Motor neuron (in vitro differentiated cells): ENCODE measurements around the gene F8A2. TPM values are rescaled to one million over a fixed set of nuclear protein-coding genes. Genes with fewer than 3 reads are reported as not detected.

Source experiments
- ATAC-seq, 8 experiments: fragments of 200-7000 bp; cut with Tn5 transposase; replicated peaks in 6 of 8; 2 replicates each; pipeline ENCODE4 v1.8.0; 2021; ENCODE audit warnings: mild to moderate bottlenecking in 8 of 8, moderate library complexity in 8 of 8
- H3K27ac ChIP-seq, 2 donors: fragments of 250-450 bp; sonication (Bioruptor Pico); 2 replicates each; pipeline ENCODE4 v1.9.0; 2021; ENCODE audit warnings: antibody characterized with exemption in 2 of 2, mild to moderate bottlenecking in 2 of 2, moderate library complexity in 1 of 2
- H3K4me1 ChIP-seq, 2 donors: fragments of 250-450 bp; sonication (Bioruptor Pico); replicated peaks in 1 of 2; 2 replicates each; pipeline ENCODE4 v1.6.1; 2021; ENCODE audit warnings: antibody characterized with exemption in 2 of 2, mild to moderate bottlenecking in 2 of 2, moderate library complexity in 1 of 2
- H3K4me3 ChIP-seq, 5 donors: fragments of 250-450 bp; sonication (Bioruptor Pico); 2 replicates each; pipeline ENCODE4 v1.9.0; 2021; ENCODE audit warnings: antibody characterized with exemption in 5 of 5, mild to moderate bottlenecking in 5 of 5, moderate library complexity in 4 of 5
- WGBS, 10 experiments: fragments of 450-650 bp; shearing (Covaris generic); methylation state at CpG; one replicate each; pipeline ENCODE4 v1.0.0; 2022; 5-methylcytosine and 5-hydroxymethylcytosine counted together
- in situ Hi-C, 9 experiments: fragments of 400-800 bp; cut with MboI; loops; one replicate each; pipeline ENCODE4 v1.15.0; 2021; ENCODE audit warnings: low sequenced_read_pairs in 9 of 9, low pct_unique_long_range_greater_than_20kb in 2 of 9; ENCODE audit not compliant: unreplicated experiment in 9 of 9
- total RNA-seq, 8 experiments: library from RNA; unstranded; fragments of 300-600 nt; gene quantifications; 2 replicates each; pipeline versions ENCODE4 v1.2.3 to v1.2.4, GENCODE V29; 2022

F8A2 gene
- total RNA-seq, 8 experiments from 2014 or later = not detected

- Histone ChIP-seq H3K27ac (no peak overlapping the region), H3K4me1 (no peaks in the 10 kb centered on the region), H3K4me3 (no peak overlapping the region)
- ATAC-seq = no peak
- in situ Hi-C loops = no loop called here
- 30 to 100% (median 83%) methylated on average over 1 to 2 of the region's 2 CpGs; no CpG with 5 or more reads in 2 of the 10 experiments for whole genome bisulfite sequencing, 10 experiments
Observed at GRCh38 chrX:155406429-155406828, 24.5 kb downstream of the F8A2 start.

- no peak overlapping the region for H3K4me3 ChIP-seq
- no peaks in the 10 kb centered on the region for H3K4me1 ChIP-seq
- in situ Hi-C loops = no loop called here
- 0 to 17% methylated on average over 1 of the region's 1 CpG; no CpG with 5 or more reads in 8 of the 10 experiments for WGBS, 10 experiments
- no peak for ATAC-seq
- H3K27ac ChIP-seq = no peak overlapping the region
Observed at GRCh38 chrX:155417769-155418168, 35.9 kb downstream of the F8A2 start.

Other genes starting within 250 kb of the F8A2 start
- 100 to 1,000 TPM in 2 of 8 experiments, 10 to 100 TPM in 6; 48.8 to 107 (median 88.0) TPM for gene VBP1, start 165.6 kb upstream of the F8A2 start, total RNA-seq
- 10 to 100 TPM in 5 of 8 experiments, under 1 TPM in 3; 0.10 to 25.6 (median 17.7) TPM for gene RAB39B, start 117.6 kb upstream of the F8A2 start, total RNA-seq
- 10 to 100 TPM in 3 of 8 experiments, 1 to 10 TPM in 2, under 1 TPM in 3; 0.27 to 99.0 (median 1.2) TPM for gene CLIC2, start 47.5 kb upstream of the F8A2 start, total RNA-seq
- 1 to 10 TPM in 1 of 8 experiments, not detected in 7; 1.4 TPM for gene F8A3, start 76.5 kb downstream of the F8A2 start, total RNA-seq
- gene SPRY3, start 230.5 kb downstream of the F8A2 start, total RNA-seq = 1 to 10 TPM; 1.1 to 2.6 (median 1.9) TPM
- 10 to 100 TPM; 10.1 to 25.8 (median 14.4) TPM for gene TMLHE, start 230.9 kb downstream of the F8A2 start, total RNA-seq